ENCODE measurements around the gene BATF3. TPM values are rescaled to one million over a fixed set of nuclear protein-coding genes. Genes with fewer than 3 reads are reported as not detected.

The BATF3 gene
- total and polyA plus RNA-seq, 2 of the 4 experiments (the other 2 are of a cell fraction) = 1.6 to 3.9 TPM

GRCh38 chr1:212685429-212685828, 14.2 kb downstream of the BATF3 start:
- H3K36me3 ChIP-seq (ENCODE audit: control insufficient read depth, insufficient read depth, low read length) = no peaks in the 10 kb centered on the region
- no peak overlapping the region for H2AK9ac ChIP-seq (replicated peaks; ENCODE audit: low read depth, low read length, poor library complexity)
- intact Hi-C loops (cut with micrococcal nuclease) (no loop called here), dilution Hi-C loops (cut with HindIII; ENCODE audit: low sequenced_read_pairs, unreplicated experiment) (no loop called here), in situ Hi-C loops (cut with MboI; ENCODE audit: low sequenced_read_pairs) (no loop called here)
- H3K9ac ChIP-seq (ENCODE audit: low read depth, low read length) = no peak overlapping the region
- H3K23ac ChIP-seq (ENCODE audit: low read depth, low read length) = no peak overlapping the region
- no peak overlapping the region for H4K8ac ChIP-seq (ENCODE audit: low read depth in 2 of 2, low read length in 2 of 2)
- no peak overlapping the region for H3K4ac ChIP-seq (ENCODE audit: low read depth, low read length)
- no peak for ATAC-seq (ENCODE audit: low read depth)
- WGBS, 2 experiments (ENCODE audit: extremely low coverage in 2 of 2, insufficient read length in 1 of 2) = no CpG with 5 or more reads among the region's 2 CpGs
- H3K27ac ChIP-seq (ENCODE audit: insufficient read depth, low read length) = no peak overlapping the region
- ChIA-PET CTCF (no interaction called here), POLR2A (ENCODE audit: unreplicated experiment) (no interaction called here)
- no peak overlapping the region for H3K14ac ChIP-seq (replicated peaks; ENCODE audit: low read depth, low read length)
- H3K4me1 ChIP-seq (ENCODE audit: control insufficient read depth, insufficient read depth, low read length) = peaks cover 6% of the 10 kb centered on the region; the same call in 1 of the 2 replicates
- TF ChIP-seq SMC3 (IDR thresholded peaks at IDR 0.05; ENCODE audit: low read depth, low read length) (no peak), CHD1 (IDR thresholded peaks at IDR 0.05; ENCODE audit: low read depth, low read length) (no peak), USF2 (IDR thresholded peaks at IDR 0.05; ENCODE audit: low read depth, low read length) (no peak), RCOR1 (IDR thresholded peaks at IDR 0.05; ENCODE audit: insufficient replicate concordance, low read length) (no peak), MAZ (IDR thresholded peaks at IDR 0.05; ENCODE audit: borderline replicate concordance, low read depth, low read length) (no peak), NFE2L2 (IDR thresholded peaks at IDR 0.05; ENCODE audit: low read depth, low read length) (no peak), CTCF (conservative IDR thresholded peaks at IDR 0.05; ENCODE audit: low read depth, low read length) (no peak), FOS (IDR thresholded peaks at IDR 0.05; ENCODE audit: low read depth, low read length) (no peak), BHLHE40 (IDR thresholded peaks at IDR 0.05; ENCODE audit: low read depth, low read length) (no peak), ELK1 (IDR thresholded peaks at IDR 0.05; ENCODE audit: borderline replicate concordance, low read depth, low read length) (no peak), MAFK (IDR thresholded peaks at IDR 0.05; ENCODE audit: low read depth, low read length) (no peak), MXI1 (IDR thresholded peaks at IDR 0.05; ENCODE audit: borderline replicate concordance, low read depth, low read length) (no peak)
- no peak overlapping the region for H3K4me2 ChIP-seq (ENCODE audit: low read depth, low read length)
- DNase-seq = no peak
- H3K56ac ChIP-seq (ENCODE audit: extremely low read depth, insufficient read depth, low read length) = no peak overlapping the region
- no peaks in the 10 kb centered on the region for H3K79me1 ChIP-seq (ENCODE audit: low read depth in 1 of 2, low read length in 2 of 2)
- H3K27me3 ChIP-seq (ENCODE audit: control insufficient read depth, insufficient read depth, low read length) = no peaks in the 10 kb centered on the region
- no peak overlapping the region for H2BK15ac ChIP-seq (ENCODE audit: low read depth, low read length)
- H3K9me3 ChIP-seq (ENCODE audit: control insufficient read depth, insufficient read depth, low read length) = no peaks in the 10 kb centered on the region
- no peak overlapping the region for H4K91ac ChIP-seq (ENCODE audit: insufficient read depth, low read depth, low read length)
- H2BK20ac ChIP-seq (ENCODE audit: low read depth, low read length) = no peak overlapping the region
- H2AFZ ChIP-seq (replicated peaks; ENCODE audit: low read length, poor library complexity) = no peak overlapping the region
- H3K4me3 ChIP-seq (ENCODE audit: insufficient read depth, low read depth, low read length) = no peak overlapping the region
- no peak overlapping the region for H2AK5ac ChIP-seq (ENCODE audit: low read depth, low read length)
- H3K18ac ChIP-seq (ENCODE audit: low read depth, low read length) = no peak overlapping the region
- no TSS peak for BruUV-seq (replicated peaks)
- H4K5ac ChIP-seq (ENCODE audit: low read depth, low read length) = no peak overlapping the region
- H3K9me1 ChIP-seq (ENCODE audit: insufficient read depth, low read length) = peaks cover 8% of the 10 kb centered on the region
- H4K20me1 ChIP-seq (ENCODE audit: insufficient read depth, low read length) = no peaks in the 10 kb centered on the region
- H2BK5ac ChIP-seq (ENCODE audit: low read depth, low read length, poor library complexity, severe bottlenecking) = no peak overlapping the region
- no peak overlapping the region for H2BK120ac ChIP-seq (ENCODE audit: low read depth, low read length)

All from IMR-90 (cell line).